K562 (cell line): ENCODE results near the gene NCOA1. TPM values are rescaled to one million over a fixed set of nuclear protein-coding genes. Genes with fewer than 3 reads are reported as not detected.

Experiments used
- CBFA2T3 ChIP-seq: fragments of 450-650 bp; IDR thresholded peaks from 2 replicates; pipeline ENCODE4 v1.6.1; 2017
- CEBPB ChIP-seq: fragments of 450-650 bp; IDR thresholded peaks from 2 replicates; pipeline ENCODE4 v1.6.1; 2016; ENCODE audit warnings: missing genetic modification characterization, missing compliant biosample characterization
- CHD4 ChIP-seq: fragments of 200-600 bp; sonication (generic); IDR thresholded peaks from 3 replicates; pipeline ENCODE4 v1.6.1; 2012; ENCODE audit warnings: low read depth, mild to moderate bottlenecking, mixed read lengths, low read length, inconsistent platforms; ENCODE audit not compliant: insufficient read depth, insufficient replicate concordance, poor library complexity, severe bottlenecking
- KAT2B ChIP-seq: IDR thresholded peaks from one replicate; pipeline ENCODE4 v1.6.1; 2012; ENCODE audit warnings: low read depth, mild to moderate bottlenecking, control low read depth, inconsistent platforms, low read length, moderate library complexity
- KDM2B ChIP-seq: fragments of 250-450 bp; sonication (Bioruptor Pico); IDR thresholded peaks from 2 replicates; pipeline ENCODE4 v1.8.0; 2021; ENCODE audit warnings: mild to moderate bottlenecking, moderate library complexity
- KLF6 ChIP-seq: fragments of 250-450 bp; sonication (Bioruptor Pico); IDR thresholded peaks from 2 replicates; pipeline ENCODE4 v1.4.0; 2020; ENCODE audit warnings: mild to moderate bottlenecking, moderate library complexity, borderline replicate concordance
- MBD2 ChIP-seq: sonication (generic); IDR thresholded peaks from 2 replicates; pipeline ENCODE4 v1.6.1; 2016; ENCODE audit warnings: low read depth, borderline replicate concordance
- MCM7 ChIP-seq, 2 experiments: fragments of 450-650 bp; IDR thresholded peaks; 2 replicates each; pipeline ENCODE4 v1.6.1; 2016 to 2018
- NELFE ChIP-seq: IDR thresholded peaks from 2 replicates; pipeline ENCODE4 v1.6.1; 2011; ENCODE audit warnings: mild to moderate bottlenecking; ENCODE audit not compliant: insufficient read depth, insufficient read length
- NONO ChIP-seq, 2 experiments: fragments of 200-400 bp in 1 of 2; fragments of 450-650 bp in 1 of 2; formaldehyde crosslinking in 1 of 2; IDR thresholded peaks; 2 replicates each; pipeline ENCODE4 v1.6.1; 2017; ENCODE audit warnings: low read depth in 2 of 2, mild to moderate bottlenecking in 2 of 2, moderate library complexity in 2 of 2, low read length in 1 of 2
- SMARCA4 ChIP-seq: fragments of 450-650 bp; IDR thresholded peaks from 2 replicates; pipeline ENCODE4 v1.6.1; 2016
- STAG1 ChIP-seq: sonication (generic); formaldehyde crosslinking; IDR thresholded peaks from 2 replicates; pipeline ENCODE4 v1.5.0; 2020; ENCODE audit warnings: missing genetic modification reagents, borderline replicate concordance
- STAT5A ChIP-seq: IDR thresholded peaks from 2 replicates; pipeline ENCODE4 v1.6.1; 2012; ENCODE audit warnings: low read length, inconsistent platforms, borderline replicate concordance
- TAF9B ChIP-seq: fragments of 450-650 bp; IDR thresholded peaks from 2 replicates; pipeline ENCODE4 v1.6.1; 2018; ENCODE audit warnings: mild to moderate bottlenecking; ENCODE audit not compliant: partially characterized antibody
- TBP ChIP-seq: optimal IDR thresholded peaks from 2 replicates; pipeline ENCODE3; 2011; ENCODE audit warnings: low read depth, low read length, improper control_type of control experiment
- ZKSCAN3 ChIP-seq: fragments of 250-450 bp; sonication (Bioruptor Pico); IDR thresholded peaks from 2 replicates; pipeline ENCODE4 v1.4.0; 2020
- ZNF431 ChIP-seq: sonication (generic); formaldehyde crosslinking; IDR thresholded peaks from 2 replicates; pipeline ENCODE4 v1.8.0; 2022; ENCODE audit warnings: mild to moderate bottlenecking, missing genetic modification reagents
- polyA plus RNA-seq, 8 experiments: library from polyadenylated mRNA; depleted of rRNA in 4 of 8; stranded (reverse) in 5 of 8; unstranded in 3 of 8; fragments of >200 nt; fragmentation: Nextera tagmentation in 2 of 8; fragmentation: Illumina TruSeq in 1 of 8; extraction: Ambion mirVana in 2 of 8; extraction: Trizol in 1 of 8; gene quantifications; 2 replicates each; pipeline versions ENCODE4 v1.2.1 to v1.2.3, GENCODE V29; 2011 to 2014; ENCODE audit warnings: inconsistent platforms in 1 of 8, missing spikeins in 1 of 8
- total RNA-seq, 7 experiments: library from RNA; depleted of rRNA in 6 of 7; stranded (reverse); fragments of >200 nt in 6 of 7; fragmentation: Illumina TruSeq in 2 of 7; extraction: Trizol in 2 of 7; gene quantifications; 2 replicates each; pipeline versions ENCODE4 v1.2.1 to v1.2.3, GENCODE V29; 2011 to 2021; ENCODE audit warnings: low replicate concordance in 1 of 7
- TF ChIP-seq, protein P1 (sequence below): fragments of 450-650 bp; formaldehyde crosslinking; IDR thresholded peaks from 2 replicates; pipeline ENCODE4 v1.4.0; 2022; ENCODE audit warnings: missing genetic modification characterization
- TF ChIP-seq, protein P2 (sequence below): fragments of 450-650 bp; formaldehyde crosslinking; IDR thresholded peaks from 2 replicates; pipeline ENCODE4 v1.4.0; 2020; ENCODE audit warnings: mild to moderate bottlenecking
- TF ChIP-seq, protein P3 (sequence below): fragments of 450-650 bp; IDR thresholded peaks from 2 replicates; pipeline ENCODE4 v1.6.1; 2017; ENCODE audit warnings: mild to moderate bottlenecking, moderate library complexity
- TF ChIP-seq, protein P4 (sequence below): fragments of 450-650 bp; IDR thresholded peaks from 2 replicates; pipeline ENCODE4 v1.6.1; 2017; ENCODE audit warnings: antibody characterized with exemption, mild to moderate bottlenecking

Gene NCOA1
- total and polyA plus RNA-seq, 9 of the 15 experiments (the other 6 are each of a cell fraction or from before 2014, with no cell fraction given), result 4.9 to 25.7 (median 17.0) TPM

DNA sequence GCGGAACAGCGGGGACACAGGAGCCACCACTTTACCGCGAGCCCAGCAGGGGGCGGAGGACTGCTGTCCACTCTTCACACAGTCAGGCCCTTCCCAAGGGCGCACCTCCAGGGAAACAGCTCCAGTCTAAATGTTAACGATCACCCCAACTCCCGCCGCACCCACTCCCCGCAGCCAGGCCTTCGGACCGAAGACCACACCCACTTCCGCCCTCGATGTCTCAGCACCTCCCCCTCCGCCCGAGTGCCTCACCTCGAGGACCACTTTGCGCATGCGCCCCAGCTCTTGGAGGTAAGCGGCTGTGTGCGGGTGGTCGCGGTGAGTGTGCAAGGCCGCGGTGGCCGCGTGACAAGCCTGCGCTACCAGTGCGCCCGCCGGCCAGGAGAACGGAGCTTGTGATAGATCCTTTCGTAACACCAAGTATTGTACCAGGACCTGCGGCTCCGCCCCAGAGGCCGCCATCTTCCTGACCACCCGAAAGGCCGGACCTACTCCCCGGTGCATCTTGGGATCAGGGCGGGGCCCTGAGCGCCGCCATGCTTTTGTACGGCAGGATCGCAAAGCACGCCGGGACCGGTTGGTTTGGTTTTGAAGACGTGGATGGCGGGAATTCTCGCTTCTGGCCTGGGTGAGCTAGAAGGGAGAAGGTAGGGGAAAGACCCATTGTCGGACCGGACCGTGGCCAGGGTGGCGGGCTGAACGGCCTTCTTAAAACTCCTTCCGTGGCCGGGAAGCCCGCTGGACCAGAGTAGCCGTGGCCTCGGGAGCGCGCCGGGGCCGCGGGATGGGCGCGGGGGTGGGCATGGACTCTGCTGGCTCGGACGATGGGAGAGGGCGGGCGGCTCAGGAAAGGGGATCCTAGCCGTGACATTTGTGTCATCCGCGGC is 302.1 kb downstream of the NCOA1 start, which contains the start of the genes CENPO and PTRHD1 (continued):
- TF ChIP-seq, protein P1, sequence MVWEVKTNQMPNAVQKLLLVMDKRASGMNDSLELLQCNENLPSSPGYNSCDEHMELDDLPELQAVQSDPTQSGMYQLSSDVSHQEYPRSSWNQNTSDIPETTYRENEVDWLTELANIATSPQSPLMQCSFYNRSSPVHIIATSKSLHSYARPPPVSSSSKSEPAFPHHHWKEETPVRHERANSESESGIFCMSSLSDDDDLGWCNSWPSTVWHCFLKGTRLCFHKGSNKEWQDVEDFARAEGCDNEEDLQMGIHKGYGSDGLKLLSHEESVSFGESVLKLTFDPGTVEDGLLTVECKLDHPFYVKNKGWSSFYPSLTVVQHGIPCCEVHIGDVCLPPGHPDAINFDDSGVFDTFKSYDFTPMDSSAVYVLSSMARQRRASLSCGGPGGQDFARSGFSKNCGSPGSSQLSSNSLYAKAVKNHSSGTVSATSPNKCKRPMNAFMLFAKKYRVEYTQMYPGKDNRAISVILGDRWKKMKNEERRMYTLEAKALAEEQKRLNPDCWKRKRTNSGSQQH, result no peak
- TF ChIP-seq STAG1 (CRISPR knock-in tag) (no peak), NONO (IDR thresholded peaks at IDR 0.05; ENCODE audit: low read depth in 2 of 2, low read length in 1 of 2) (peak in 1 of 2 experiments; percentile 29; a peak in 1 of 4 replicates), NELFE (no peak), SMARCA4 (no peak; the same call in 1 of the 2 replicates), CHD4 (no peak), TBP (peak; percentile 93), MBD2 (peak; percentile 46; the same call in 1 of the 2 replicates), CEBPB (tag) (no peak; the same call in 1 of the 2 replicates), KLF6 (peak; percentile 91; the same call in 1 of the 2 replicates), TAF9B (peak; percentile 84), ZKSCAN3 (no peak), KAT2B (no peak), STAT5A (no peak), KDM2B (no peak), CBFA2T3 (no peak), MCM7 (IDR thresholded peaks at IDR 0.05) (no peak), ZNF431 (no peak; the same call in 1 of the 2 replicates)
- TF ChIP-seq, protein P2, sequence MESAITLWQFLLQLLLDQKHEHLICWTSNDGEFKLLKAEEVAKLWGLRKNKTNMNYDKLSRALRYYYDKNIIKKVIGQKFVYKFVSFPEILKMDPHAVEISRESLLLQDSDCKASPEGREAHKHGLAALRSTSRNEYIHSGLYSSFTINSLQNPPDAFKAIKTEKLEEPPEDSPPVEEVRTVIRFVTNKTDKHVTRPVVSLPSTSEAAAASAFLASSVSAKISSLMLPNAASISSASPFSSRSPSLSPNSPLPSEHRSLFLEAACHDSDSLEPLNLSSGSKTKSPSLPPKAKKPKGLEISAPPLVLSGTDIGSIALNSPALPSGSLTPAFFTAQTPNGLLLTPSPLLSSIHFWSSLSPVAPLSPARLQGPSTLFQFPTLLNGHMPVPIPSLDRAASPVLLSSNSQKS, result no peak
- TF ChIP-seq, protein P3, sequence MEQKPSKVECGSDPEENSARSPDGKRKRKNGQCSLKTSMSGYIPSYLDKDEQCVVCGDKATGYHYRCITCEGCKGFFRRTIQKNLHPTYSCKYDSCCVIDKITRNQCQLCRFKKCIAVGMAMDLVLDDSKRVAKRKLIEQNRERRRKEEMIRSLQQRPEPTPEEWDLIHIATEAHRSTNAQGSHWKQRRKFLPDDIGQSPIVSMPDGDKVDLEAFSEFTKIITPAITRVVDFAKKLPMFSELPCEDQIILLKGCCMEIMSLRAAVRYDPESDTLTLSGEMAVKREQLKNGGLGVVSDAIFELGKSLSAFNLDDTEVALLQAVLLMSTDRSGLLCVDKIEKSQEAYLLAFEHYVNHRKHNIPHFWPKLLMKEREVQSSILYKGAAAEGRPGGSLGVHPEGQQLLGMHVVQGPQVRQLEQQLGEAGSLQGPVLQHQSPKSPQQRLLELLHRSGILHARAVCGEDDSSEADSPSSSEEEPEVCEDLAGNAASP, result no peak
- TF ChIP-seq, protein P4, sequence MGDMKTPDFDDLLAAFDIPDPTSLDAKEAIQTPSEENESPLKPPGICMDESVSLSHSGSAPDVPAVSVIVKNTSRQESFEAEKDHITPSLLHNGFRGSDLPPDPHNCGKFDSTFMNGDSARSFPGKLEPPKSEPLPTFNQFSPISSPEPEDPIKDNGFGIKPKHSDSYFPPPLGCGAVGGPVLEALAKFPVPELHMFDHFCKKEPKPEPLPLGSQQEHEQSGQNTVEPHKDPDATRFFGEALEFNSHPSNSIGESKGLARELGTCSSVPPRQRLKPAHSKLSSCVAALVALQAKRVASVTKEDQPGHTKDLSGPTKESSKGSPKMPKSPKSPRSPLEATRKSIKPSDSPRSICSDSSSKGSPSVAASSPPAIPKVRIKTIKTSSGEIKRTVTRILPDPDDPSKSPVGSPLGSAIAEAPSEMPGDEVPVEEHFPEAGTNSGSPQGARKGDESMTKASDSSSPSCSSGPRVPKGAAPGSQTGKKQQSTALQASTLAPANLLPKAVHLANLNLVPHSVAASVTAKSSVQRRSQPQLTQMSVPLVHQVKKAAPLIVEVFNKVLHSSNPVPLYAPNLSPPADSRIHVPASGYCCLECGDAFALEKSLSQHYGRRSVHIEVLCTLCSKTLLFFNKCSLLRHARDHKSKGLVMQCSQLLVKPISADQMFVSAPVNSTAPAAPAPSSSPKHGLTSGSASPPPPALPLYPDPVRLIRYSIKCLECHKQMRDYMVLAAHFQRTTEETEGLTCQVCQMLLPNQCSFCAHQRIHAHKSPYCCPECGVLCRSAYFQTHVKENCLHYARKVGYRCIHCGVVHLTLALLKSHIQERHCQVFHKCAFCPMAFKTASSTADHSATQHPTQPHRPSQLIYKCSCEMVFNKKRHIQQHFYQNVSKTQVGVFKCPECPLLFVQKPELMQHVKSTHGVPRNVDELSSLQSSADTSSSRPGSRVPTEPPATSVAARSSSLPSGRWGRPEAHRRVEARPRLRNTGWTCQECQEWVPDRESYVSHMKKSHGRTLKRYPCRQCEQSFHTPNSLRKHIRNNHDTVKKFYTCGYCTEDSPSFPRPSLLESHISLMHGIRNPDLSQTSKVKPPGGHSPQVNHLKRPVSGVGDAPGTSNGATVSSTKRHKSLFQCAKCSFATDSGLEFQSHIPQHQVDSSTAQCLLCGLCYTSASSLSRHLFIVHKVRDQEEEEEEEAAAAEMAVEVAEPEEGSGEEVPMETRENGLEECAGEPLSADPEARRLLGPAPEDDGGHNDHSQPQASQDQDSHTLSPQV, result peak; percentile 30
